BJ (cell line): Measurements from ENCODE around the gene CENPA. TPM values are rescaled to one million over a fixed set of nuclear protein-coding genes. Genes with fewer than 3 reads are reported as not detected.
"Not testable (repeated sequence)": the region's sequence is repeated elsewhere in the genome, so short reads cannot be mapped to it uniquely, and the experiment has no call there.

Experiments used
- CTCF ChIA-PET: fragments of 350-600 bp; formaldehyde crosslinking; extraction: SDS; loops from one replicate; lab custom pipeline; 2021; ENCODE audit warnings: antibody characterized with exemption, inconsistent platforms; lab: Yijun Ruan, JAX
- POLR2A ChIA-PET: fragments of 300-600 bp; sonication (Branson Sonifier 250); formaldehyde crosslinking; extraction: SDS; loops from one replicate; lab custom pipeline; 2021; ENCODE audit warnings: antibody characterized with exemption; lab: Charles Lee
- DNase-seq: peaks from one replicate; pipeline ENCODE4 v3.0.0-alpha.2; 2011; ENCODE audit warnings: low read depth
- H3K27me3 ChIP-seq: 2 replicates; pipeline ENCODE4 v1.6.0; 2011; ENCODE audit warnings: low read length; ENCODE audit not compliant: control insufficient read depth, insufficient read depth
- H3K36me3 ChIP-seq: 2 replicates; pipeline ENCODE4 v1.5.1; 2011; ENCODE audit warnings: low read length; ENCODE audit not compliant: control insufficient read depth, insufficient read depth
- H3K4me3 ChIP-seq: 2 replicates; pipeline ENCODE4 v1.5.1; 2011; ENCODE audit warnings: low read depth, mild to moderate bottlenecking, control low read depth, low read length
- CTCF ChIP-seq: IDR thresholded peaks from 2 replicates; pipeline ENCODE4 v1.5.1; 2011; ENCODE audit warnings: low read depth, mild to moderate bottlenecking, control low read depth, inconsistent platforms, low read length, moderate library complexity; ENCODE audit not compliant: insufficient read depth
- polyA plus RNA-seq: library from polyadenylated mRNA; depleted of rRNA; stranded (reverse); fragments of >200 nt; gene quantifications from 2 replicates; pipeline ENCODE4 v1.2.3, GENCODE V29; 2011

CENPA gene
- polyA plus RNA-seq, 1 experiment = 18.9 TPM

GRCh38 chr2:26746934-26747333, 38.9 kb upstream of the CENPA start:
- CTCF ChIA-PET = interaction anchor here (1.2 to 16.3 kb wide), 6 partner anchors 10 to 169 kb away, joined by 3 to 552 read pairs (median 16); no protein-coding TSS in a partner anchor
- no peak for DNase-seq
- POLR2A ChIA-PET = no interaction called here
- Histone ChIP-seq H3K4me3 (no peak overlapping the region), H3K27me3 (no peaks in the 10 kb centered on the region; the same call in 1 of the 2 replicates), H3K36me3 (no peaks in the 10 kb centered on the region)
- no peak for TF ChIP-seq CTCF

- CTCF ChIA-PET = interaction anchor here (16.3 kb wide), 1 partner anchor 140 kb away, joined by 552 read pairs; no protein-coding TSS in a partner anchor
- DNase-seq, H3K27me3 ChIP-seq, POLR2A ChIA-PET, H3K36me3 ChIP-seq, H3K4me3 ChIP-seq: not testable (repeated sequence)
Measured at GRCh38 chr2:26749787-26750420, 36.0 kb upstream of the CENPA start.

GRCh38 chr2:26750467-26750866, 35.4 kb upstream of the CENPA start:
- CTCF ChIA-PET = interaction anchor here (1.4 to 1.8 kb wide), 2 partner anchors 17 to 172 kb away, joined by 3 to 5 read pairs; no protein-coding TSS in a partner anchor
- POLR2A ChIA-PET, H3K36me3 ChIP-seq, H3K4me3 ChIP-seq, H3K27me3 ChIP-seq, DNase-seq: not testable (repeated sequence)

GRCh38 chr2:26752656-26753055, 33.2 kb upstream of the CENPA start:
- ChIA-PET POLR2A (no interaction called here), CTCF (interaction anchor here (1.4 to 3.4 kb wide), 3 partner anchors 147 to 175 kb away, joined by 5 to 19 read pairs (median 5); no protein-coding TSS in a partner anchor)
- DNase-seq = no peak
- no peak overlapping the region for H3K4me3 ChIP-seq
- TF ChIP-seq CTCF = no peak
- H3K27me3 ChIP-seq = no peaks in the 10 kb centered on the region
- no peaks in the 10 kb centered on the region for H3K36me3 ChIP-seq

- H3K36me3 ChIP-seq = no peaks in the 10 kb centered on the region
- DNase-seq = no peak
- H3K27me3 ChIP-seq = no peaks in the 10 kb centered on the region
- H3K4me3 ChIP-seq = no peak overlapping the region
- TF ChIP-seq CTCF = no peak
- CTCF ChIA-PET = interaction anchor here (0.9 to 3.4 kb wide), 2 partner anchors 149 to 176 kb away, joined by 3 to 19 read pairs; no protein-coding TSS in a partner anchor
- POLR2A ChIA-PET = interaction anchor here (0.7 kb wide), 1 partner anchor 103 kb away, joined by 6 read pairs; no protein-coding TSS in a partner anchor
Measured at GRCh38 chr2:26754539-26754938, 31.3 kb upstream of the CENPA start.

GRCh38 chr2:26754972-26755670, 30.7 kb upstream of the CENPA start:
- Histone ChIP-seq H3K36me3 (no peaks in the 10 kb centered on the region), H3K27me3 (no peaks in the 10 kb centered on the region), H3K4me3 (no peak overlapping the region)
- DNase-seq = no peak
- no peak for TF ChIP-seq CTCF
- CTCF ChIA-PET = interaction anchor here (0.9 to 3.4 kb wide), 4 partner anchors 10 to 177 kb away, joined by 3 to 19 read pairs (median 4); no protein-coding TSS in a partner anchor
- POLR2A ChIA-PET = no interaction called here
